ENCODE results near the gene CYP2D6.
"Not testable (repeated sequence)": the region's sequence is repeated elsewhere in the genome, so short reads cannot be mapped to it uniquely, and the experiment has no call there.

Gene CYP2D6

DNA sequence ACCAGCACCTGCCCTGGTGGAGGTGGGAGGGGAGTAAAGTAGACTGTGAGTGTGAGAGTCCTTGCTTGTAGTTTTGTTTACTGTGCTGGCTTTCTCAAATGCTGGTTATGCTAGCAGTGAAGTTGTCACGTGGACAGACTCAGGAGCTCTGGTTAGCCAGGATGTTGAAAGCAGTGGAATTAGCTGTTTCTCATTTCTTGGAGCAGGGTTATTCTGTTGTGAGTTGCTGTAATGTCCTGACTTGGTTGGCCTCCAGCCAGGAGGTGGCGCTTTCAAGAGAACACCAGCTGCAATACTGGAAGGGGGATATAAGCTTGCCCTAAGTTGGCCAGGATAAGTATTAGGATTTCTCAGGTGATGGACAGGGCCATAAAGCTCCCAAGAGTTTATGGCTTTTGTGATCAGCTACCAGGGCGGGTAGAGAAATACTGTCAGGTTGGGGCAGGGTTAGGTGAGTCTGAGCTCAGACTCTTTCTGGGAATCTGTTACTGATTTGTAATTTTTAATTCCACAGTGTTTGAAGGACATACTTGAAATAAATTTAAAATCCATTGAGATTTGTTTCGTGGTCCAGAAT lies 13.7 kb downstream of the CYP2D6 start:
- no peak overlapping the region for H3K4me3 ChIP-seq (ENCODE audit: low read length in 2 of 2)
- no peak overlapping the region for H3K27ac ChIP-seq (ENCODE audit: low read depth in 2 of 2, low read length in 2 of 2)
- H3K27me3 ChIP-seq (ENCODE audit: control insufficient read depth in 2 of 2, insufficient read depth in 2 of 2, low read length in 2 of 2) = no peaks in the 10 kb centered on the region
- H3K4me1 ChIP-seq (ENCODE audit: control insufficient read depth in 2 of 2, insufficient read depth in 2 of 2, low read length in 2 of 2) = peaks cover 0 to 3% of the 10 kb centered on the region in 2 donors
- peaks cover 6 to 10% of the 10 kb centered on the region in 2 donors for H3K9me3 ChIP-seq (ENCODE audit: control insufficient read depth in 2 of 2, low read length in 2 of 2)
- peaks cover 0 to 4% of the 10 kb centered on the region in 2 donors for H3K36me3 ChIP-seq (ENCODE audit: control insufficient read depth in 2 of 2, insufficient read depth in 2 of 2, low read length in 2 of 2)
- no peak overlapping the region for H3K9ac ChIP-seq (ENCODE audit: low read depth in 1 of 2, low read length in 2 of 2)

DNA sequence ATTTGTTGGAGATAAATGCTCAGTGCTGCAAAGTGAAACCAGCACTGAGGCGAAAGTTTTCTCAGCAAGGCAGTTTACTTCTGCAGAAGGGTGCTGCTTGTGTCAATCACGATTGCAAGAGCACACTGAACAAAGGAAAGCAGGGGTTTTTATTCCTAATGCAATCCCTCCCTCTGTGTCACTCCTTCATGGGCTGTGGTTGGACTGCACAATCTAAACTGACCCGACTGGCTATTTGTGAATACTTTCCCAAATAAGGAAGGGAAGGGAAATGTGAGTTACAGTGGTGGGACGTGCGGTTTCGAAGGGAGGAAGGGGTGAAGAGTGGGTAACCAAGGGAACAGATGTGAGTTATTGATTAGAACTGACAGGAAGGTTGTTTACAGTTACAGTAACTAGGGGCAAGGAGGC lies 15.2 kb downstream of the CYP2D6 start:
- not testable (repeated sequence) for H3K36me3 ChIP-seq (ENCODE audit: control insufficient read depth in 2 of 2, insufficient read depth in 2 of 2, low read length in 2 of 2); H3K4me1 ChIP-seq (ENCODE audit: control insufficient read depth in 2 of 2, insufficient read depth in 2 of 2, low read length in 2 of 2); H3K4me3 ChIP-seq (ENCODE audit: low read length in 2 of 2); H3K27me3 ChIP-seq (ENCODE audit: control insufficient read depth in 2 of 2, insufficient read depth in 2 of 2, low read length in 2 of 2); H3K27ac ChIP-seq (ENCODE audit: low read depth in 2 of 2, low read length in 2 of 2); H3K9ac ChIP-seq (ENCODE audit: low read depth in 1 of 2, low read length in 2 of 2); H3K9me3 ChIP-seq (ENCODE audit: control insufficient read depth in 2 of 2, low read length in 2 of 2)

DNA sequence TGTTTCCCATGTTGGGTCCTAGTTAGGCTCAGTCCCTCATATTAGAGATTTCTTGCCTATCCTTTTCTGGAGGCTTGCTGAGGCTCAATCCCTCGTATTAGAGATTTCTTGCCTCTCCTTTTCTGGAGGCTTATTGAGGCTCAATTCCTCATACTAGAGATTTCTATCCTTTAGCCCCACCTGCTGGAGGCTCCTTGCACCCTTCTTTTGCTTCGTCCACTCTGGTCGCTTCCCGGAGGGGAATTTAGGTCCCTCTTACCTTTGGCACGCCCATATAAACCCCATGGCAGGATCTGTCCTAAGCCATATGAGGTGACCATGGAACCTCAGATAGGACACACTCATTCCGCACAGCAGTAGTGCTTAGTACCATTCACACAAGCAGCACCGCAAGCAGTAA lies 15.9 kb downstream of the CYP2D6 start:
- no peak overlapping the region for H3K27ac ChIP-seq (ENCODE audit: low read depth in 2 of 2, low read length in 2 of 2)
- no peaks in the 10 kb centered on the region for H3K27me3 ChIP-seq (ENCODE audit: control insufficient read depth in 2 of 2, insufficient read depth in 2 of 2, low read length in 2 of 2)
- H3K9me3 ChIP-seq (ENCODE audit: control insufficient read depth in 2 of 2, low read length in 2 of 2) = peaks cover 6 to 10% of the 10 kb centered on the region in 2 donors
- H3K36me3 ChIP-seq (ENCODE audit: control insufficient read depth in 2 of 2, insufficient read depth in 2 of 2, low read length in 2 of 2) = peaks cover 0 to 4% of the 10 kb centered on the region in 2 donors
- H3K4me1 ChIP-seq (ENCODE audit: control insufficient read depth in 2 of 2, insufficient read depth in 2 of 2, low read length in 2 of 2) = no peaks in the 10 kb centered on the region
- no peak overlapping the region for H3K9ac ChIP-seq (ENCODE audit: low read depth in 1 of 2, low read length in 2 of 2)
- H3K4me3 ChIP-seq (ENCODE audit: low read length in 2 of 2) = no peak overlapping the region

DNA sequence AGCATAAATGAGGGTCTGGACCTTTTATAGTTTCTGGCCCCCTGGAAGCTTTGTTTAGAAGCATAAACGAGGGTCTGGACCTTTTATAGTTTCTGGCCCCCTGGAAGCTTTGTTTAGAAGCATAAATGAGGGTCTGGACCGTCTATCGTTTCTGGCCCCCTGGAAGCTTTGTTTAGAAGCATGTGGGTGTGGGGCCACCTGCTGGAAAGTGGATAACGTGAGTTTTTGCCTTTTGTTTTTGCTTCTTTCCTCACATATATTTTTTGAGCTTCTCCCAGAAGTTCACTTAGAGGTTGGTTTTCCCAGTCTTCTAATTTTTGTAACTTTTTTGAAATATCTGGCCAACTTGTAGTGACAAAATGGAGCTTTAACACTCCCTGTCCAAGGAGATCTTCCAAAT lies 17.8 kb downstream of the CYP2D6 start:
- H3K27ac ChIP-seq (ENCODE audit: low read depth in 2 of 2, low read length in 2 of 2); H3K4me3 ChIP-seq (ENCODE audit: low read length in 2 of 2); H3K36me3 ChIP-seq (ENCODE audit: control insufficient read depth in 2 of 2, insufficient read depth in 2 of 2, low read length in 2 of 2); H3K4me1 ChIP-seq (ENCODE audit: control insufficient read depth in 2 of 2, insufficient read depth in 2 of 2, low read length in 2 of 2); H3K27me3 ChIP-seq (ENCODE audit: control insufficient read depth in 2 of 2, insufficient read depth in 2 of 2, low read length in 2 of 2); H3K9ac ChIP-seq (ENCODE audit: low read depth in 1 of 2, low read length in 2 of 2); H3K9me3 ChIP-seq (ENCODE audit: control insufficient read depth in 2 of 2, low read length in 2 of 2): not testable (repeated sequence)

DNA sequence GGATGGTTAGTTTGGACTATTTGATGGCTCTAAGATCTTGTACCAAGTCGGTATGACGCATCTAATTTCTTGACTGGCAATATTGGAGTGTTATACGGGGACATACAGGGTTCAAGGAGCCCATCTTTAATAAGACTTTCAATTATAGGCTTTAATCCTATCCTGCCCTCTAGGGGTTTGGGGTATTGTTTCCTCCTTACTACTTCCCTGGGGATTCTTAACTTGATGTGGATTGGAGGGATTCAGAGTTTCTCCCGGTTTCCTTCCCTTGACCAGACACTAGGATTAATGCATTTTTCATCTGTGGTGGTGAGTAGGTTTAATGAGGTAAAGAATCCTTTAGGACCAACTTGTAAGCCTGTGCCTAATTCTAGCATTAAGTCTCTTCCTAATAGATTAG lies 18.8 kb downstream of the CYP2D6 start:
- Histone ChIP-seq H3K27ac (ENCODE audit: low read depth in 2 of 2, low read length in 2 of 2) (no peak overlapping the region), H3K9me3 (ENCODE audit: control insufficient read depth in 2 of 2, low read length in 2 of 2) (peaks cover 6 to 10% of the 10 kb centered on the region in 2 donors), H3K27me3 (ENCODE audit: control insufficient read depth in 2 of 2, insufficient read depth in 2 of 2, low read length in 2 of 2) (no peaks in the 10 kb centered on the region), H3K36me3 (ENCODE audit: control insufficient read depth in 2 of 2, insufficient read depth in 2 of 2, low read length in 2 of 2) (peaks cover 0 to 4% of the 10 kb centered on the region in 2 donors), H3K4me3 (ENCODE audit: low read length in 2 of 2) (no peak overlapping the region), H3K9ac (ENCODE audit: low read depth in 1 of 2, low read length in 2 of 2) (no peak overlapping the region), H3K4me1 (ENCODE audit: control insufficient read depth in 2 of 2, insufficient read depth in 2 of 2, low read length in 2 of 2) (no peaks in the 10 kb centered on the region)

DNA sequence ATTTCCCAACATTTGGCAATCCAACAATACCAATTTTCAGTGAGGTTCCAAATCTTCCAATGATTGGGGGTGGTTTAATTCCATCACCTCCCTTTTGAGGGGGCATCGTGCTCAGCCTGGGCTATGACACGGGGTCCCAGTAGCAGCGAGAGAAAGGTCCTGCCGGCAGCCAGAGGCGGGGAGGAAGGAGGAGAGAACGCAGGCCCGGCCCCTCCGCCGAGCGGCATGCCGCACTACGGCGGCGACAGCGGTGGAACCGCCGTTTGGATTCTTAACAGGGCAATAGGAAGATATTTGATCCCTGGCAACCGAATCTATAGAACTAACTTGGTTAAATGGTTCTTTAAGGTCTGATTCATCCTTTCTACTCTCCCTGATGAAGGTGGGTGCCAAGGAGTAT lies 21.8 kb downstream of the CYP2D6 start:
- no peaks in the 10 kb centered on the region for H3K36me3 ChIP-seq (ENCODE audit: control insufficient read depth in 2 of 2, insufficient read depth in 2 of 2, low read length in 2 of 2)
- no peak overlapping the region for H3K9ac ChIP-seq (ENCODE audit: low read depth in 1 of 2, low read length in 2 of 2)
- H3K9me3 ChIP-seq (ENCODE audit: control insufficient read depth in 2 of 2, low read length in 2 of 2) = peaks cover 2% of the 10 kb centered on the region in 2 donors
- H3K4me1 ChIP-seq (ENCODE audit: control insufficient read depth in 2 of 2, insufficient read depth in 2 of 2, low read length in 2 of 2) = no peaks in the 10 kb centered on the region
- H3K27me3 ChIP-seq (ENCODE audit: control insufficient read depth in 2 of 2, insufficient read depth in 2 of 2, low read length in 2 of 2) = no peaks in the 10 kb centered on the region
- no peak overlapping the region for H3K27ac ChIP-seq (ENCODE audit: low read depth in 2 of 2, low read length in 2 of 2)
- no peak overlapping the region for H3K4me3 ChIP-seq (ENCODE audit: low read length in 2 of 2)

DNA sequence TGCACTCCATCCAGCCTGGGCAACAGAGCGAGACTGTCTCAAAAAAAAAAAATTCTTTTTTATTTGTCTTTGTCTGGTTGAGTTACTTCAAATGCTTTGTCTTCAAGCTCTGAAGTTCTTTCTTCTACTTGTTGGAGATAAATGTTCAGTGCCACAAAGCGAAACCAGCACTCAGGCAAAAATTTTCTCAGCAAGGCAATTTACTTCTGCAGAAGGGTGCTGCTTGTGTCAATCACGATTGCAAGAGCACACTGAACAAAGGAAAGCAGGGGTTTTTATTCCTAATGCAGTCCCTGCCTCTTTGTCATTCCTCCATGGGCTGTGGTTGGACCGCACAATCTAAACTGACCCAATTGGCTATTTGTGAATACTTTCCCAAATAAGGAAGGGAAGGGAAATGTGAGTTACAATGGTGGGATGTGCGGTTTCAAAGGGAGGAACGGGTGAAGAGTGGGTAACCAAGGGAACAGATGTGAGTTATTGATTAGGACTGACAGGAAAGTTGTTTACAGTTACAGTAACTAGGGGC lies 26.2 kb downstream of the CYP2D6 start:
- H3K4me3 ChIP-seq (ENCODE audit: low read length in 2 of 2); H3K9me3 ChIP-seq (ENCODE audit: control insufficient read depth in 2 of 2, low read length in 2 of 2); H3K9ac ChIP-seq (ENCODE audit: low read depth in 1 of 2, low read length in 2 of 2); H3K27me3 ChIP-seq (ENCODE audit: control insufficient read depth in 2 of 2, insufficient read depth in 2 of 2, low read length in 2 of 2); H3K27ac ChIP-seq (ENCODE audit: low read depth in 2 of 2, low read length in 2 of 2); H3K4me1 ChIP-seq (ENCODE audit: control insufficient read depth in 2 of 2, insufficient read depth in 2 of 2, low read length in 2 of 2); H3K36me3 ChIP-seq (ENCODE audit: control insufficient read depth in 2 of 2, insufficient read depth in 2 of 2, low read length in 2 of 2): not testable (repeated sequence)

DNA sequence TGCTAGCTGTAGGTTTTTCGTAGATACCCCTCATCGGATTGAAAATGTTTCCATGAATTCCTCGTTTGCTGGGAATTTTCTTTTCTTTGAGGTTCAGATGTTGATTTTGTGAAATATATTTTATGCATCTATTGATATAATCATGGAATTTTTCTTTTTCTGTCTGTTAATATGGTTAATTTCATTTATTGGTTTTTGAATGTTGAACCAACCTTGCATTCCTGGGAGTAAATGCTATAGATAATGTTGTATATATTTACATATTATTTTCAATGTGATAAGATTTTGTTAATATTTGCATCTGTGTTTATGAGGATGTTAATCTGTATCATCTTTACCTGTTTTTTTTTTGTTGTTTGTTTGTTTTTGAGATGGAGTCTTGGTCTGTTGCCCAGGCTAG lies 29.4 kb downstream of the CYP2D6 start:
- Histone ChIP-seq H3K36me3 (ENCODE audit: control insufficient read depth in 2 of 2, insufficient read depth in 2 of 2, low read length in 2 of 2) (no peaks in the 10 kb centered on the region), H3K4me3 (ENCODE audit: low read length in 2 of 2) (no peak overlapping the region), H3K27ac (ENCODE audit: low read depth in 2 of 2, low read length in 2 of 2) (no peak overlapping the region), H3K27me3 (ENCODE audit: control insufficient read depth in 2 of 2, insufficient read depth in 2 of 2, low read length in 2 of 2) (no peaks in the 10 kb centered on the region), H3K4me1 (ENCODE audit: control insufficient read depth in 2 of 2, insufficient read depth in 2 of 2, low read length in 2 of 2) (no peaks in the 10 kb centered on the region), H3K9me3 (ENCODE audit: control insufficient read depth in 2 of 2, low read length in 2 of 2) (peaks cover 2 to 7% of the 10 kb centered on the region in 2 donors), H3K9ac (ENCODE audit: low read depth in 1 of 2, low read length in 2 of 2) (no peak overlapping the region)

DNA sequence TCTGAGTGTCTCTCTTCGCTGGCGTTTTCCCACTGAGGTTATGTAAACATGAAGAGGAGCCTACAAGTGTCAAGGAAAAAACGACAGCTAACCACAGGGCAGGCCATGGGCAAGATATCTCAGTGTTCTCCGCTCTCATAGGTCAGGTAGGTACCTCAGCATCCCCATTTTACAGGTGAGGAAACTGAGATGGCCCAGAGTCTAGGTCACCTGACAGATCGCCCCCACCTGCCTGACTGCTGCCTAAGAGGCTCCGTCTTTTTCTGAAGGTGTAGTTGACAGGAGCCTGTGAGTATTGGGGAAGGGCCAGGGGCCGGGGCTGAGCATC lies 39.2 kb downstream of the CYP2D6 start:
- Histone ChIP-seq H3K27me3 (ENCODE audit: control insufficient read depth in 2 of 2, insufficient read depth in 2 of 2, low read length in 2 of 2) (no peaks in the 10 kb centered on the region), H3K9me3 (ENCODE audit: control insufficient read depth in 2 of 2, low read length in 2 of 2) (no peaks in the 10 kb centered on the region), H3K9ac (ENCODE audit: low read depth in 1 of 2, low read length in 2 of 2) (peak overlapping the region; percentile 65 to 81), H3K36me3 (ENCODE audit: control insufficient read depth in 2 of 2, insufficient read depth in 2 of 2, low read length in 2 of 2) (peaks cover 8 to 9% of the 10 kb centered on the region in 2 donors), H3K4me1 (ENCODE audit: control insufficient read depth in 2 of 2, insufficient read depth in 2 of 2, low read length in 2 of 2) (peaks cover 12 to 14% of the 10 kb centered on the region in 2 donors), H3K27ac (ENCODE audit: low read depth in 2 of 2, low read length in 2 of 2) (peak overlapping the region; percentile 86 to 89), H3K4me3 (ENCODE audit: low read length in 2 of 2) (peak overlapping the region; percentile 69 to 85)

DNA sequence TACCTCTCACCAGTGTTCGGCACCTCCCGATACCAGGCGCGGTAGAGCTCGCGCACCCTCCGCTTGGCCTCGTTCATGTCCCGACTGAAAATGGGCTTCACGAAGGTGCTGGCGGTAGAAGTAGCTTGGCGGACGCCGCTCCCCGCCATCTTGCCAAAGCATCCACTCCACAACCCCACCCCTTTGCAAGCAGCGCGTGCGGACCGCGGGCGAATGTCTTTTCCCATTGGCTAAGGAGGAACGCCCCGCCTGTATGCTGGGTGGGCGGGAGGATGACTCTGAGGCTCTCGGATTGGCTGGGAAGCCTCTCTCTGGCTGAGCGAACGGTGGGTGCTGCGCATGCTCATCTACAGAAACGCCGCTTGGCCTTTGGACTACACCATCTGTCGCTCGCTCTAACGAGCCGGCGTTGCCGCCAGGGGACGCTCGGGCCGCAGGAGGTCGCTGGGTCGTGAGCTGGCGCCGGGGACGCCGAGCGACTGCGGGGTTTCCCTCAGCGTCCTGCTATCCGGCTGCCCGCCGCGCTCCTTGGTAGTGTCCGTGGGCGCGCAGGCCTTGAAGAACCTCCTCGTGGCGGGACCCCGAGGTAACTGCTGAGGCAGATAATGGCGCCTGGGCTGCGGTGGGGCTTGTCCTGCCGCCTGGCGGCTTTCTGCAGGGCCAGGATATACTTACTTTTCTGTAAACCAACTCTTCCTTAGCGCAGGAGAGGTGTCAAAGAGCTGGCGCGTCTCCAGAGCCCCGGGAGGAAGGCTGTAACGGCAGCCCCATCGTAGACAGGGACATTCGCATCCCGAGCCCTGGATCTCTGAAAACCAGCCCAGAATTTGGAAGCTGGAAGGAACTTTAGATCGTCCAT lies 39.8 kb downstream of the CYP2D6 start, which contains the start of gene NDUFA6:
Gene NDUFA6 (minus strand): TSS at position 177 of the 859 bp plus-strand sequence. CDS start 28 bp downstream, at position 149.
- Histone ChIP-seq H3K9ac (ENCODE audit: low read depth in 1 of 2, low read length in 2 of 2) (peak within 1 kb of the TSS; percentile 92 to 98), H3K27me3 (ENCODE audit: control insufficient read depth in 2 of 2, insufficient read depth in 2 of 2, low read length in 2 of 2) (no peaks in the 10 kb centered on the region), H3K27ac (ENCODE audit: low read depth in 2 of 2, low read length in 2 of 2) (peak within 1 kb of the TSS; percentile 98 to 99), H3K9me3 (ENCODE audit: control insufficient read depth in 2 of 2, low read length in 2 of 2) (no peaks in the 10 kb centered on the region), H3K4me1 (ENCODE audit: control insufficient read depth in 2 of 2, insufficient read depth in 2 of 2, low read length in 2 of 2) (peaks cover 12 to 14% of the 10 kb centered on the region in 2 donors), H3K36me3 (ENCODE audit: control insufficient read depth in 2 of 2, insufficient read depth in 2 of 2, low read length in 2 of 2) (peaks cover 14 to 15% of the 10 kb centered on the region in 2 donors), H3K4me3 (ENCODE audit: low read length in 2 of 2) (peak within 1 kb of the TSS; percentile 94 to 95)

Measured in mucosa of rectum (tissue), 2 donors.